Germinal center (tissue), 1 donor: ENCODE results near the gene ZNF366.
A peak's percentile ranks its signal among the peaks of the same experiment; 100 is the strongest.

Source experiments
- DNase-seq: peaks from one replicate; pipeline ENCODE4 v3.0.0; 2012; ENCODE audit warnings: mixed read lengths, low spot score

The ZNF366 gene

DNA sequence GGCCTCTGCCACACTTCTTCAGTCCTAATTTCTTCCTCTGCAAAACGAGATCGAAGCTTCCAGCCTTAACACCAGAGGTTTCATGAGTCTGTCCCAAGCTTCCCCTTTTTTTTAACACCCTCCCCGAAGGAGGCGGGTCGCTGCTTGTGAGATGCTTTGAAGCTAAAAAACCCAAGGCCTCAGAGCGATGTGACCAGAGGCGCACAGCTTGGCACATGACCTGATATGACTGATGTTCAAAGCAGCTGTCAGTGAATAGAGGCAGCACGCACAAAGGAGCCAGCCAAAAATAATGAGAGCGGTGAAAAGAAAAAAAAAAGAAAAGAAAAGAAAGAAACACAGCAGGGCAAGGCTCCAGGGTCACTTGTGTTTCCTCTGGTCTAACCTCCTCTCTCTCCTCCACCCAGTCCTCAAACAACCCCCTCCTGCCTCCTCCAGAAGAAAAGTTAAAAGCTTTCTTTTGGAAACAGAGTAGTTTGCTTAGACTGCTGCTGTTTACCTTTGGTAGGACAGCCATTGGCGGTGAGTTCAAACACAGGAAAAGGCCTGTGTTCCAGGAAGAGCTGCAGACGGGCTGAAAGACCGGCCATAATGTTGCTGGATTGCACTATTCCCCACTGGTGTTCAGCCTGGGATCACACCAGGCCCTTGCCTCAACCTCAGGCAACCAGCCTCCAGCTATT, 10.9 kb upstream of the ZNF366 start:
- DNase-seq: no peak

DNA sequence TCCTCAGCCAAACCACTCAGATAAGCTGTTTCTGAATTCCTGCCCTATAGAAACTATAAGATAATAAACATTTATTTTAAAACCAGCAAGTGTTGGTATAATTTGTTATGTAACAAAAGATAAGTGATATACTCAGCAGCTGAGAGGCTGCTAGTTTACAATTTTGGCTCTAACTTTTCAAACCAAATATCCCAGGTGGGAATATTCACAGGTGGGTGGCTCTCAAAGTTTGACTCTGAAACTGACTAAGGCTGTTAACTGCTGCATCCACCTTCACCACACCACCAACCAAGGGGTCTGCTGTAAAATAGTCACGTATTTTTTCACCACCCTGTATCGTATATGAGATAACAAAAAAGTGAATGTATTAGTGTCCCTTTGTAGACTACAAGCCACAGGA, 9.7 kb upstream of the ZNF366 start:
- DNase-seq: no peak

DNA sequence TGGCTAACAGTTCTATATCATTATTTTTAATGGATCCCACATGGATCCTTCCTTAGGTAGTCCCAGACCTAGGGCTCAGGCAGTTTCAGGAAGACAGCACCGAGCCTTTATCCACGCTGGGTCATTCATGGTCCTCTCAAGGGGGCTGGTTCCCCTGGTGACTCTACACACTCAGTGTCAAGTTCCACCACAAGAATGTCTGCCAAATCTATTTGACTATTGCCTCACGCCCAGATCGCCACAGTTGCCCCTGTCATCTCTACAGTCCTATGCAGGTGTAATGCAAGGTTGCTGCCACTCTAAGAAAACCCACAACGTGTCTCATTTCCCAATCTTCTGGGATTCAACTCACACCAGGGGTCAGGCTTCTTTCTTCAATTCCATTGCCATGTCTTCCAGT, 8.0 kb upstream of the ZNF366 start:
- DNase-seq: no peak

DNA sequence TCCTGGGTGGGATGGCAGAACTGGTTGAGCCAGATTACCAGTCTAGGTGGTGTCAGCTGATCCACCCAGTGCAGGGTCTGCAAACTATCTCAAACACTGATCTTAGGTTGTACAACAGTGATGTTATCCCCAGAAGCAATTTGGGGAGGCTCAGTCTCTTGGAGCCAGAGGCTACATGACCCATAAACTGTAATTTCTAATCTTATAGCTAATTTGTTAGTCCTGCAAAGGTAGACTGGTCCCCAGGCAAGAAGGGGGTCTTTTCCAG, 5.3 kb upstream of the ZNF366 start:
- DNase-seq: no peak

DNA sequence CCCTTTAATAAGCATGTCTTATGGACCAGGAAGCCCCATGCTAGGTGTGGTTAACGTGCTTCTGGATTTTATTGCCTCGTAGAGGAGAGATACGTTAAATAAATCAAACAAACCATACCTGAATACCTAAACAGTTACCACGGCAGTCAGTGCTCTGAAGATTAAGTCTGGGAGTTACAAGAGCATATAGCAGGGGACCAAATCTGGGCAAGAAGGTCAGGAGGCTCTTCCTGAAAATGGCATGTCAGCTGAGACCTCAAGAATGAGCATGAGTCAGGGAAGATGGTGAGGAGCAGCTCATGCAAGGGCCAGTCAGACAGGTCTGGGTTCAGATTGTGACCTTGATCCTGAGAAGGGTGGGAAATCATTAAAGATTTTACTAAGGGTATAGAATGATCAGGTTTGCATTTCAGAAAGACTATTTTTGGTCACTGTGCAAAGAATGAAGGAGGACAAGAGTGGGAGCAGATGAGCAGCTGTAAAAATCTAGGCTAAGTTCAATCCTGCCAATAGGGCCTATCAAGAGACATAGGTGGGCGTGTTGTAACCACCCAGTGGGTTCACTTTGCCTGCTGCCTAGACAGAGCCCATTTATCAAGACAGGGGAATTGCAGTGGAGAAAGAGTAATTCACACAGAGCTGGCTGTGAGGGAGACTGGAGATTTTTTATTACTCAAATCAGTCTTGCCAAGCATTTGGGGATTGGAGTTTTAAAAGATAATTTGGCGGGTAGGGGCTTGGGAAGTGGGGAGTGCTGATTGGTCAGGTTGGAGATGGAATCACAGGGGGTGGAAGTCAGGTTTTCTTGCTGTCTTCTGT, 4.8 kb upstream of the ZNF366 start:
- DNase-seq: no peak

DNA sequence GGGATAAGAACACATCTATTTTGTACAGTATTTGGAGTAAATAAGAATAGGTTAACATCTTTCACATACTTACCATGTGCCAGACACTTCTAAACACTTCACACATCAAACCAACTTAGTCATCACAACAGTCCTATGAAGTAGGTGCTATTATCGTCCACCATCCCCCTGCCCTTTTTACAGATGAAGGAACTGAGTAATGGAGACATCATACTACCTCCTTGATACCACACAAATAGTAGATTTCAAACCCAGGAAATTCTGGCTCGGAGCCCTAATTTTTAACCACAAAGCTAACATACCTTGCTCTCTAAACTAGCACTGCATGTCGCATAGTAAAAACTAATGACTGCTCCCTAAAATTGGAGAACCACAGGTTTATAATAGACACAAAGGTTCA, 4.2 kb upstream of the ZNF366 start:
- DNase-seq: no peak

DNA sequence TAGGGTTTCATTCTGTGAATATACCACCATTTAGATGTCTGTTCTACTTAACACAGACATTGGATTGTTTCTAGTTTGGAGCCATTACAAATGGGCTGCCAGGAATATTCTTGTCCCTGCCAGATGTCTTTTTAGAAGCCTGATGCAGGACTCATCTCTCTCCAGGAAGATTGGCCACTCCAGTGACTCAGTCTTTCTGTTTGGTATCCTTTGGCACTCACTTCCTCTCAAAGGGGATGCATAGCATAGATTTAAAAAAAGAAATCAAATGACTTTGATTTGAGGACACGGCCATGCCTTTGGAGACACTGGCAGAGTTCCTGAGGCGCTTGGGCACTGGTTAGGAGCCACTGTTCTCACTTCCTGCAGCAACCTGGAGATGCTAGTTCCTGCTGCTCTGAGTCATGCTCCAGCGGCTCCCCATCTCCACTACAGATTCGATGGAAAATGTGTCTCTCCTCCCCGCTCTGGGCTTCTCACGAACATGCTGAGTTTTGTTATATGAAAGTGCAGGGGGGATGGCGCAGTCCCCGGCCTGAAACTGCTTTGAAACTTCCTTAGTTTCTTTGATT, 3.5 kb upstream of the ZNF366 start:
- no peak for DNase-seq

DNA sequence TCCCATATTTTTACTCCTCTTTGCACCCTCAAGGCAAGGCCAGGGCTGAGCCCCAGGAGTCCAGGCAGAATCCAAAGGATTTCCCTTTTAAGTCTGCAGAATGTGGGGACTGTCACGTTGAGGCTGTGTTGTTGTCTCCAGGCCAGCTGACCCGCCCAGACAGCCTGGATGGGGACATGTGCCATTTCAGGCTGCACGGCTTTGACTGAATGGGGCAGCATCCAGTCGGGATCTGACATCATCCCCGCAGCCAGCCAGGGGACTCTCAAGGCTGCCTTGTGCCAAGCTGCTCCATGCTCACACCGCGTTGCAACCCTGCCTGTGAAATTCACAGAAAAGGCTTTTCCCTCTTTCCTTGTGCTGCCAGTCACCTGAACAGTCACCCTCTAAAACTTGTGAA, 2.2 kb upstream of the ZNF366 start:
- no peak for DNase-seq

DNA sequence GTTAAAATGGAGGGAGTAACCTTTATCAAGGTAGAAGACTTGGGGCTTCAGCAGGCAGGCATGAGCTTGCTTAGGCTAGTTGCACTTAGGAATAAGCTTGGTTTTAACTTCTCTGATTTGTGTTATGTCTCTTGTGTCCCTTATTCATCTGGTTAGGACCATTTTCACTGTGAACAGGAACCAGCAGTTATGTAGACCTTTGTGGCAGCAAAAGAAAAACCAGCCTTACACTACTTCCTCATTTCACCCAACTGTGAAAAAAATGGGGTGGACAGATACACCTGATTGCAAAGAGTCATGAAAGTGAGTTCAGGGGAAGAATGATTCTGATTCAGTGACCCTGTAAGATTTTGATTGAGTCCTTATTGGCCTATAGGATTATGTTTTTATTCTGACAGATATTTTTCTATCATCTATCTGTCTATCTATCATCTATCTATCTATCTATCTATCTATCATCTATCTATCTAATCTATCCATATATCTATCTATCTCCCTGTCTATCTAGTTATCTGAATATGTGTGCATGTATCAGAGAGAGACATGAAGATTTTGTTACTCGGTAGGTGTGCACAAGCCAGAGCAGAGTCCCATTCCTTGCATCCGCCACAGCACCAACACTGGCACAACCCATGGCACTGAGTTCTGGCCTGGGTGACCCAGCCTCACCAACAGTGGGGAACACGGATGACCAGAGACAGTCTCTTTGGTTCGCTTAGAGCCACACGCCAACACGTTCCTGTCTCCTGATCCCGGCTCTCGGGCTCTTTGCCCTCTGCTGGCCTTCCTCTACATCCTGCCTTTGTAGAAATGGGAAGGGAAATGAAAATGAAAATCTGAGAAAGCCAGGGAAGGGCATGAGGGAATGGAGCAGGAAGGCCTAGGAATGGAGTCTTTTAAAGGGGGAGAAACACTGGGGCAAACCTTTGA, 1.3 kb upstream of the ZNF366 start:
- peak; percentile 53 for DNase-seq

DNA sequence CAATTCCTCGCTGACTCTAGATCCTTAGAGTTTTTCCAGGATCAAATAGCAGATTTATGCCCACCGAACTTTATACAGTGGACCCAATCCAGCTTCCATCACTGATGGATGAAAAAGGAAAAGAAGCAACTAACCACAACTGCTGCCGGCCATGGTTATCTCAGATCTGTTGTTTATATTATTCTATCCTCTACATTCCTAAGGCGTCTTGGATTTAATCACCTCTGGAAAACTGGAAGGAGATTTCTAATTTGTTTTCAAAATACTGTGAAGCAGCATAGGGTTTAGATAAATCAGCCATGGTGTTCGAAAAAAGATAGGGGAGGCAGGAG, 663 bp upstream of the ZNF366 start:
- DNase-seq: no peak

DNA sequence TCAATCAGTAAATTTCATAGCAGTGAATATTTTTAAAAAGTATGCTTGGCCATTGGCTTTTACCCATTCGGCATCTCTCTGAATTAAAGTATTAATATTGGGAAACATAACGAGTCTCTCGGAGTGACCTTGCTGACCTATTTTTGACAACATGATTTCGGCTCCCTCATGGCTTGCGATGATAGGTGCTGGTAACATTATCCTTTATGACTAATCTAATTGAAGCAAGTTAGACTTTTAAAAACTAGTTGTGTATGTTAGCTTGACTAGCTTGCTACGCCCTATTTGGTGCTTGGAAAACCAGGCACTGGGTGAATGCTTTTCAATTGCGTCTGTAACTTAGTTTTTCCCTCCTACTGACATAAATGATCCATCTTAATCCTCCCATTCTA, 1.1 kb downstream of the ZNF366 start:
- DNase-seq: no peak

DNA sequence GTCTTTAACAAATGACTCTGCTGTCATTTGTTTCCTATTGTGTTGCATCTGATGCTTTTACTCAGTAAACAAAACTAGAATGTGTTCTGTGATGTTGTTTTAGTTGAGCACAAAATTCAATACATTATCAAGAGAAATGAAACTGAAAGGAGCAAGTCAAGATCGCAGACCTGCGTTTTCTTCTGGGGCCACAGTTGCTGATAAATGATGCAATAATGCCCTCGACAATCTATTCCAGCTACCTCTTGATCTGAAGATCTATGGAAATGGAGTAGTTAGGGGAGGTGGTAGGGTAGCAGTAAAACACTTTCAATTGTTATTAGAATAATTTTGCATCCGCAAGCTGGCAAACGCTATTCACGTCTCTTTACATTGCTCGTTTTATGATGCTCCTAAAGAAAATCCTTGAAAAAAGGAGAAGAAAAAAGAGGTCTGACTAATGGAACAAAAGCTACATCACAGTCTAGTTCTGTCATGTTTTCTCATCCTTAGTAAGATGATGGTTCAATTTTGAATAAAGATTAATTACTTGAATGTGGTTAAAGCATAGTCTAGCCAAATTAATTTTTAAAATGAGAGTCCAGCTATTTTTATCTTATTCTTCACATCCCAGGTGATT, 1.6 kb downstream of the ZNF366 start:
- DNase-seq: no peak

DNA sequence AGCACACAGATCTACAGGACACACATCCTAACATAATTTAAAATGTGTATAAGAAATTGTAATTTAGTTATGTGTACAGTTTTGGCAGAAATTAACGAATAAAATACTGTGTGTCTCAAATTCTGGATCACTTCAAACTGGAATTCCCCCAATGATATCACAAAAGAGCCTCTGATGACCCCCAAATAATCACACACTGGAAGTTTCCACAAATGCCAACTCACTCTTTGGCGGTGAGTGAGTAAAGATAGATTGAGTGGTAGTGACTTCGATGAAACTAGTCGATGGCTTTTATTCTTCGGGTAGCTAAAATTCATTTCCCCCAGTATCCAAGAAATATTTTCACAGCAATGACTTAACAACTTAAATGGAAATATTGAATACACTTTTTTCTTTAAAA, 2.2 kb downstream of the ZNF366 start:
- no peak for DNase-seq

DNA sequence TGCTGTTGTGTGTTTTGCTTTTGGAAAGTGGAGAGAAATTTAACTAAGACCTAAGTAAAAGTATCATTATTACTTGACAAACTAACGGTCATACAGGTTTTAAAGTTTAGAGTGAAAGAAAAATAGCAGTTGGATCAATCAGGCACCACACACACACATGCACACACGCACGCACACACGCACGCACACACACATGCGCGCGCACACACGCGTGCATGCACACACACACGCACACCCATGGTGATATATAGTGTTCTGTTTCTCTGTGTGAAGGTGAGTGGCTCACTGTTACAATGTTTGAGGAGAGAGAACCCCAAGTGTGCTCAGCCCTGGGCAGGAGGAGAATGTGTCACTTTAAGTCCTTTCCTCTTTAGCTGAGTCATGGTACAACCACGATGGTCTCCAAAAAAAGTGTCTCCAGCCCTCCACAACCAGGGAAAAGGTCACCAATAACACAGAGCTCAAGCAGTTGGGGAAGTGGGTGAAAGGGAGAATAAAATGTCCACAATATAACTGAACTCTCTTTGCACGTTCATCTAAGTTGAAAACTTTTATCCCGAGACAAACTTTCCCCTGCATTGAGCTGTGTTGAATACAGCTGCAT, 3.2 kb downstream of the ZNF366 start:
- DNase-seq: no peak

DNA sequence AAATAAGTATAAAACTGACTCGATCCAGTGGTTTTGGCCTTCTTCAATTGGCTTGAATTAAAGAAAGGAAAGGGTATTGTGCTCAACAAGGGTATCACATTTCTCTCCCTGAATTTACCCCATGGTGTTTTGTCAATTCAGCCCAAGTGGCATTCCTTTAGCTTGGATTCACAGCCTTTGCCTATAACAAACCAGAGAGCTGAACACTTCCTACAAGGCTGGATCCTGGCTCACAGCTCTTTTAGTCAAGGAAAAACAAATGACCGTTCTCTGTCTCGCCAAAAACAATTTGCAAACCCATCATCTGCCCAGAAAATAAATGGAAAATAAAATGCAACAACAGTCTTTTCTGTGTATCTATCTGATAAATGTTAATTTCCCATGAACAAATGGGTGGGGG, 5.7 kb downstream of the ZNF366 start:
- no peak for DNase-seq

DNA sequence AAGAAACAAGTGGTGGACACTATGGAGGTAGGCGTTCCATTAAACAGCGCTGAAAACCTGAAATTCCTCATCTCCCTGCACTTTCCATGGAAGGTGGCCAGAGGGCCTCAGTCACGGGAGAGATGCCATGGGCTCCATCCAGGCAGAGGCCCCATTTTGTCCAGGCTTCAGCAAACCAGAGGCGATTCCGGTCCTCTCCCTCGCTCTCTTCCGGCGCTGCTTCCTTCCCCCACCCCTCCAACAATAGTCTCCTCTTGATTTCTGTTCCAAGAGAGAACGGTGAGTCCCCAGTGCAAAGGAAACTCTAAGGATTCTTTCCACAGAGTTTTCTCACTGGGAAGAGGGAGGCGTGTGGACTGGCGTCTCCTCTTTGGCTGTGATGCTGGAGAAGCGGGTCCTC, 7.5 kb downstream of the ZNF366 start:
- DNase-seq: no peak

DNA sequence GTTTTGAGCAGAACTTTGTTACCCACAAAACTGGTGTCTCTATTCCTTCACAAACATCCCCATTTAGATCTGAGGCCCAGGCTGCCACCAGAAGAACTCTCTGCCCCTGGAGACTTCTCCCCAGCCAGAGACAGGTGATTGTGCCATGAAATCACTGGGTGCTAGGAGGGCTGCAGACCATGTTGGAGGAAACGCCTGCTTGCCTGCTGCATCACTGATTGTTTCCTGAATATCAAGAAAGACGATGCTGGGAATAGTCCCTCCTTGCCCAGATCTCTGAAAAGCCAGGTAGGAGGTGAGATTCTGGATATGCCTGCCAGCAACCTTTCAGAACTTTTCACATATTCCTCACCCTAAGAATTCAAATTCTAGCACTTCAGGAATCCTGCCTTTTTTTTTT, 8.1 kb downstream of the ZNF366 start:
- DNase-seq: no peak

DNA sequence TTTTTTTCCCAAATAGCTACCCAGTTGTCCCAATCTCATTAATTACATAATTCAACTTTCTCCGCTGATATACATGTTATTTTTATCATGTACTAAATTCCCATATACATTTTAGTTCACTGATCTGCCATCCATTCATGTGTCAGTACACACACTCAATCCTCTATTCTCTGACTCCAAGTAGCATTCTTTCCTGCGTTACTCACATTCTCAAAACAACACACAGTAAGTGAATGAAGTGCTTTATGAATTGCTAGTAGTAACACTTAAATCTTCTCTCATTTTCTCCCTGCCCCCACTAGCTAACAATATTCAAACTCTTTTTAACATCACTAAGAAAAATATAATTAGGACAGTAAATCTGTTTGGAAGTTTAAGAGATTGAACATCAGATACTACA, 8.9 kb downstream of the ZNF366 start:
- no peak for DNase-seq

DNA sequence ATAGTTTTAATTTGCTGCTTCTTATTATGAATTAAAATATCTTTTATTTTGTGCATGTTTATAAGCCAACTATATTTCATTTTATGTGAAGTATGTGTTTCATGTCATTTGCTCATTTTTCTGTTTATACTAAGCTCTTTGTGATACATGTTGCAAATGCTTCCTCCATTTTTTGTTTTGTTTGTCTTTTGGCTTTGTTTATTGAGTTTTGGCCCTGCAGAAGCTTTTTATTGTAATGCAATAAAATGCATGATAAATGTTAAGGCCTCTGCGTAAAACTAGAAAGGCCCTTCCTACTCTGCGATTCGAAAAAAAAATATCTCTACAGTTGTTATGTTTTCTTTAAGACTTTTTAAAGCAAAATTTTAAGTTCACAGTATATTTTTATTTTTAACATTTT, 9.4 kb downstream of the ZNF366 start:
- no peak for DNase-seq

DNA sequence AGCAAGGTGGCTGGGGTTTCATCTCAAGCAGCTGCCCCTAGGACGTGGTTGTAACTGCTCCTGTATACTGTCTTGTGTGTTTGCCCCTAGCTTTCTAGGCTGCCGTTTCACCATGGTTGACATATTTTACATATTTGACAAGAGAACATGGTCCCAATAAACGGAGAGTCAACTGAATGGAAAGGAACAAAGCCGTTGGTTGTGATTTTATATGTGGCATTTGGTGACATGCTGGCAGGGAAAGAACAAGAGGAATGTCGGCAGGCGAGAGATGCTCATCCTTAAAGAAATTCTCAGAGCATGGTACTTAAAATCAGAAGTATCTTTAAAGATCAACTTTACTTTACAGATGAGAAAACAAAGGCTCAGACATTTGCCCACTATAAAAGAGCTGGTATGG, 11.8 kb downstream of the ZNF366 start:
- DNase-seq: no peak

DNA sequence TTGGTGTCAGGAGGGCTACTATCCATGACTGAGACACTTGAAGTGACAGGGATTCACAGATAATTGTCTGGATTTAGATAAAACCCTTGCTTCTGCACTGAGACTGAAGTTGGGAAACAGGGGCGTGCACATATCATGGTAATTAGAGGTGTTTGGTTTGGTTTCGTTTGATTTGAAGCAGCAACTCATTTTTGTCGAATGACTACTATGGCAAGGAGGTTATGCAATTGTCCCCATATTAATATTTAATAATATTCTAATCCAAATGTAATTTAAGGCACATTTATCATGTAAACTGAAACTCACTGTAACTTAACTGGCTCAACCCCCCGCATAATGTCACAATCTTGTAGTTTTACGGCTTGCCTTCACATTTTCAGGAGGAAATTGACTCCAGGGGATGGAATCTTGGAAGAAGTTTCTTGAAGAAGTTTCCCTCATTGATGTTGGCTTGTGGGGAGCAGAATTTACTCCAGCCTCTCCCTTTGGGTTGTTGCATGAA, 12.5 kb downstream of the ZNF366 start:
- no peak for DNase-seq

DNA sequence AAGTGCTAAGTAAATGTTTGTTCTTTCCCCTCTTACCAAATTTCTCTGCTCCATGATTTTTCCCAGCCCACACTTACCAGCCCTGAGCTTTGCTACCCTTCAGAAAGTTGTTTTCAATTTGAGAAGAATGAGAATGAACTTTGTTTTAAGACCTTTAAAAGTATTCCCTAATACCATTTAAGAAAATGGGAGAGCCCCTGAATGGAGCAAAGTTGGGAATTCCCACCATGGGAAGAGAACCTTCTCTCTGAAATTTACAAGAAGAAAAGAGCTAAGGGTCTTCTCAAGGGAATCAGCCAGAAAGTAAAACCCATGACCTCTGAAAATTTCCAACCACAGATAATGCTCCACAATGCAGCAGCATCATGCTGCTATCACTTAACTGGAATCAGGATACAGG, 17.7 kb downstream of the ZNF366 start:
- DNase-seq: no peak
